ENCODE results near the gene ARHGAP18.

ARHGAP18 gene

GRCh38 chr6:129670634-129671033 is 39.3 kb downstream of the ARHGAP18 start:
- DNase-seq, result no peak
- no peaks in the 10 kb centered on the region for H3K36me3 ChIP-seq
- no peaks in the 10 kb centered on the region for H3K27me3 ChIP-seq (ENCODE audit: insufficient read depth, low read depth, severe bottlenecking)
- no peak overlapping the region for H3K4me3 ChIP-seq (ENCODE audit: low read depth, low read length)
- no peaks in the 10 kb centered on the region for H3K9me3 ChIP-seq (ENCODE audit: severe bottlenecking)
- no peak for TF ChIP-seq CTCF (IDR thresholded peaks at IDR 0.05; ENCODE audit: low read depth, low read length)
- H3K27ac ChIP-seq, result no peak overlapping the region

GRCh38 chr6:129667621-129668020 is 42.4 kb downstream of the ARHGAP18 start:
- no peaks in the 10 kb centered on the region for H3K27me3 ChIP-seq (ENCODE audit: insufficient read depth, low read depth, severe bottlenecking)
- no peak overlapping the region for H3K4me3 ChIP-seq (ENCODE audit: low read depth, low read length)
- no peaks in the 10 kb centered on the region for H3K36me3 ChIP-seq
- H3K27ac ChIP-seq, result no peak overlapping the region
- no peaks in the 10 kb centered on the region for H3K9me3 ChIP-seq (ENCODE audit: severe bottlenecking)
- no peak for DNase-seq
- no peak for TF ChIP-seq CTCF (IDR thresholded peaks at IDR 0.05; ENCODE audit: low read depth, low read length)

GRCh38 chr6:129667034-129667433 is 42.9 kb downstream of the ARHGAP18 start:
- H3K4me3 ChIP-seq (ENCODE audit: low read depth, low read length), result no peak overlapping the region
- H3K27ac ChIP-seq, result no peak overlapping the region

GRCh38 chr6:129665555-129665954 is 44.4 kb downstream of the ARHGAP18 start:
- TF ChIP-seq CTCF (IDR thresholded peaks at IDR 0.05; ENCODE audit: low read depth, low read length), result no peak
- DNase-seq, result no peak
- Histone ChIP-seq H3K9me3 (ENCODE audit: severe bottlenecking) (no peaks in the 10 kb centered on the region), H3K27me3 (ENCODE audit: insufficient read depth, low read depth, severe bottlenecking) (no peaks in the 10 kb centered on the region), H3K4me3 (ENCODE audit: low read depth, low read length) (no peak overlapping the region), H3K36me3 (no peaks in the 10 kb centered on the region), H3K27ac (no peak overlapping the region)

More at GRCh38 chr6:129667034-129667433, 42.9 kb downstream of the ARHGAP18 start:
- Histone ChIP-seq H3K9me3 (ENCODE audit: severe bottlenecking) (no peaks in the 10 kb centered on the region), H3K27me3 (ENCODE audit: insufficient read depth, low read depth, severe bottlenecking) (no peaks in the 10 kb centered on the region), H3K36me3 (no peaks in the 10 kb centered on the region)
- DNase-seq, result no peak
- no peak for TF ChIP-seq CTCF (IDR thresholded peaks at IDR 0.05; ENCODE audit: low read depth, low read length)

- TF ChIP-seq CTCF (IDR thresholded peaks at IDR 0.05; ENCODE audit: low read depth, low read length), result no peak
- Histone ChIP-seq H3K36me3 (no peaks in the 10 kb centered on the region), H3K4me3 (ENCODE audit: low read depth, low read length) (no peak overlapping the region), H3K27me3 (ENCODE audit: insufficient read depth, low read depth, severe bottlenecking) (no peaks in the 10 kb centered on the region), H3K9me3 (ENCODE audit: severe bottlenecking) (no peaks in the 10 kb centered on the region), H3K27ac (no peak overlapping the region)
- DNase-seq, result no peak
Observed at GRCh38 chr6:129663531-129663930, 46.4 kb downstream of the ARHGAP18 start.

- no peak overlapping the region for H3K27ac ChIP-seq
- no peak overlapping the region for H3K4me3 ChIP-seq (ENCODE audit: low read depth, low read length)
- no peak for DNase-seq
- TF ChIP-seq CTCF (IDR thresholded peaks at IDR 0.05; ENCODE audit: low read depth, low read length), result no peak
- no peaks in the 10 kb centered on the region for H3K36me3 ChIP-seq
- no peaks in the 10 kb centered on the region for H3K9me3 ChIP-seq (ENCODE audit: severe bottlenecking)
- no peaks in the 10 kb centered on the region for H3K27me3 ChIP-seq (ENCODE audit: insufficient read depth, low read depth, severe bottlenecking)
Observed at GRCh38 chr6:129662980-129663431, 47.0 kb downstream of the ARHGAP18 start.

All from WERI-Rb-1 (cell line).